ENCODE measurements around the gene CRNN. TPM values are rescaled to one million over a fixed set of nuclear protein-coding genes. Genes with fewer than 3 reads are reported as not detected.

The CRNN gene
- total and polyA plus RNA-seq, 9 donors = 0.46 TPM; not detected in 8

GRCh38 chr1:152451254-152451653 is 37.2 kb upstream of the CRNN start:
- Histone ChIP-seq H3K9me3 (no peaks in the 10 kb centered on the region), H3K27me3 (no peaks in the 10 kb centered on the region), H3K4me3 (no peak overlapping the region), H3K36me3 (no peaks in the 10 kb centered on the region), H3K4me1 (ENCODE audit: insufficient read depth) (no peaks in the 10 kb centered on the region), H3K27ac (no peak overlapping the region)
- DNase-seq = no peak
- intact Hi-C loops (cut with DNase I) = no loop called here
- no peak for TF ChIP-seq EP300 (IDR thresholded peaks at IDR 0.05)
- 39 to 49% (median 40%) methylated on average over 6 of the region's 6 CpGs for WGBS, 3 donors

GRCh38 chr1:152449661-152450060 is 35.6 kb upstream of the CRNN start:
- H3K27ac ChIP-seq = no peak overlapping the region
- intact Hi-C loops (cut with DNase I) = no loop called here
- H3K27me3 ChIP-seq = no peaks in the 10 kb centered on the region
- DNase-seq = no peak
- TF ChIP-seq CTCF (IDR thresholded peaks at IDR 0.05) = no peak
- no peak for TF ChIP-seq POLR2A (IDR thresholded peaks at IDR 0.05)
- TF ChIP-seq EP300 (IDR thresholded peaks at IDR 0.05) = no peak
- H3K36me3 ChIP-seq = no peaks in the 10 kb centered on the region
- no peaks in the 10 kb centered on the region for H3K4me1 ChIP-seq (ENCODE audit: insufficient read depth)
- 63 to 87% (median 65%) methylated on average over 2 of the region's 2 CpGs for WGBS, 3 donors
- H3K4me3 ChIP-seq = no peak overlapping the region
- no peaks in the 10 kb centered on the region for H3K9me3 ChIP-seq

GRCh38 chr1:152448496-152448895 is 34.4 kb upstream of the CRNN start:
- no peak overlapping the region for H3K27ac ChIP-seq

GRCh38 chr1:152448095-152448494 is 34.0 kb upstream of the CRNN start:
- Histone ChIP-seq H3K4me3 (no peak overlapping the region), H3K36me3 (no peaks in the 10 kb centered on the region), H3K9me3 (no peaks in the 10 kb centered on the region), H3K4me1 (ENCODE audit: insufficient read depth) (no peaks in the 10 kb centered on the region), H3K27ac (no peak overlapping the region), H3K27me3 (no peaks in the 10 kb centered on the region)
- 48 to 58% (median 53%) methylated on average over 2 of the region's 2 CpGs for WGBS, 3 donors
- TF ChIP-seq POLR2A (IDR thresholded peaks at IDR 0.05) = no peak
- no peak for TF ChIP-seq CTCF (IDR thresholded peaks at IDR 0.05)
- no peak for TF ChIP-seq EP300 (IDR thresholded peaks at IDR 0.05)
- DNase-seq = no peak
- intact Hi-C loops (cut with DNase I) = no loop called here

More at GRCh38 chr1:152448496-152448895, 34.4 kb upstream of the CRNN start:
- H3K9me3 ChIP-seq = no peaks in the 10 kb centered on the region
- intact Hi-C loops (cut with DNase I) = no loop called here
- no peak for TF ChIP-seq EP300 (IDR thresholded peaks at IDR 0.05)
- no peak for TF ChIP-seq CTCF (IDR thresholded peaks at IDR 0.05)
- H3K27me3 ChIP-seq = no peaks in the 10 kb centered on the region
- H3K4me1 ChIP-seq (ENCODE audit: insufficient read depth) = no peaks in the 10 kb centered on the region
- no peak for DNase-seq
- no peak overlapping the region for H3K4me3 ChIP-seq
- no peaks in the 10 kb centered on the region for H3K36me3 ChIP-seq
- WGBS, 3 donors = 76 to 82% (median 80%) methylated on average over 5 of the region's 5 CpGs

GRCh38 chr1:152447484-152447883 is 33.4 kb upstream of the CRNN start:
- Histone ChIP-seq H3K4me3 (no peak overlapping the region), H3K27ac (no peak overlapping the region), H3K9me3 (no peaks in the 10 kb centered on the region), H3K36me3 (no peaks in the 10 kb centered on the region), H3K27me3 (no peaks in the 10 kb centered on the region), H3K4me1 (ENCODE audit: insufficient read depth) (no peaks in the 10 kb centered on the region)
- TF ChIP-seq POLR2A (IDR thresholded peaks at IDR 0.05) (no peak), CTCF (IDR thresholded peaks at IDR 0.05) (no peak), EP300 (IDR thresholded peaks at IDR 0.05) (no peak)
- 49 to 62% (median 60%) methylated on average over 4 of the region's 4 CpGs for WGBS, 3 donors
- intact Hi-C loops (cut with DNase I) = no loop called here
- no peak for DNase-seq

Data from ovary (tissue), 9 donors.